Pancreas (tissue), 10 donors: ENCODE results near the gene NF1. TPM values are rescaled to one million over a fixed set of nuclear protein-coding genes. Genes with fewer than 3 reads are reported as not detected.

ENCODE experiments used
- ATAC-seq, 4 donors: fragments of 200-7000 bp; cut with Tn5 transposase; one replicate each; pipeline versions ENCODE4 v1.8.0 to v1.9.1; 2020; ENCODE audit warnings: mild to moderate bottlenecking in 4 of 4, moderate library complexity in 4 of 4
- DNase-seq, 6 donors: peaks; one replicate each; pipeline ENCODE4 v3.0.0-alpha.2; 2020
- FAIRE-seq: peaks from 2 replicates; lab custom pipeline; 2012; peaks lifted over from hg19 to GRCh38; lab: Jason Lieb, UNC
- H3K27ac ChIP-seq, 4 donors: fragments of 200-600 bp; sonication (generic); 1 replicate in 3 of 4; 2 replicates in 1 of 4; pipeline versions ENCODE4 v1.5.0 to v1.8.0; 2020
- H3K27me3 ChIP-seq, 4 donors: fragments of 200-600 bp; one replicate each; pipeline ENCODE4 v1.8.0; 2021
- H3K36me3 ChIP-seq, 3 donors: fragments of 200-600 bp; sonication (generic) in 1 of 3; one replicate each; pipeline versions ENCODE4 v1.5.0 to v1.8.0; 2020 to 2021
- H3K4me1 ChIP-seq, 3 donors: fragments of 200-600 bp; one replicate each; pipeline ENCODE4 v1.8.0; 2021
- H3K4me3 ChIP-seq, 4 donors: fragments of 200-600 bp; sonication (generic) in 2 of 4; one replicate each; pipeline versions ENCODE4 v1.5.0 to v1.8.0; 2020 to 2021
- H3K9me3 ChIP-seq, 4 donors: fragments of 200-600 bp; one replicate each; pipeline ENCODE4 v1.8.0; 2021
- WGBS, 2 donors: extraction: QIAGEN DNeasy Blood & Tissue Kit; methylation state at CpG; one replicate each; pipeline ENCODE4 v1.1.7; 2013; 5-methylcytosine and 5-hydroxymethylcytosine counted together
- intact Hi-C, 3 donors: fragments of 100-400 bp; cut with DNase I; formaldehyde crosslinking; loops; one replicate each; pipeline versions ENCODE4 v1.11.1 to v1.14.2; 2022
- microRNA-seq, 2 donors: library from miRNA; unstranded; fragments of <30 nt; microRNA quantifications; one replicate each; pipeline versions ENCODE4 to v1.1.0, GENCODE V29; 2019 to 2020
- polyA plus RNA-seq, 2 donors: library from polyadenylated mRNA; stranded (reverse); fragments of 200-250 nt; gene quantifications; one replicate each; pipeline ENCODE4 v1.2.3, GENCODE V29; 2013
- total RNA-seq, 6 donors: library from RNA; stranded (reverse); fragmentation: NEBNext Ultra II Directional in 4 of 6; extraction: Animal tissue kit (Norgen Biotek cat#: 25700) in 4 of 6; gene quantifications; one replicate each; pipeline versions ENCODE4 v1.2.1 to v1.2.4, GENCODE V29; 2021 to 2023
- TF ChIP-seq, protein P1 (sequence below), 4 donors: fragments of 200-600 bp; sonication (generic) in 3 of 4; IDR thresholded peaks; one replicate each; pipeline versions ENCODE4 v1.5.0 to v1.8.0; 2021; ENCODE audit warnings: antibody characterized with exemption in 4 of 4
- donor health status: healthy with polysubstance abuse.
- donor health status: DM: no; HTN: no; CAD: no; lungs with moderate emphysema.
- donor health status: DM: no; HTN: no; CAD: no.
- donor health status: control.
- donor health status: control.
- donor health status: Bipolar disorder and iron deficiency.
- donor health status: DM: yes; HTN: yes; CAD: no.
- donor health status: DM: no; HTN: no; CAD: no.
- donor health status: DM: no; HTN: no; CAD: no.
- donor health status: DM: yes; HTN: yes; CAD: no.

Gene NF1
- total and polyA plus RNA-seq, 8 donors: 6.6 to 38.4 (median 27.8) TPM

GRCh38 chr17:31425282-31426040 is 330.7 kb downstream of the NF1 start:
- ATAC-seq (peak; percentile 76 to 83 (median 83)), FAIRE-seq (no peak), DNase-seq (peak in 4 of 6 donors; percentile 38 to 53 (median 46))
- H3K27ac ChIP-seq: peak overlapping the region in 1 of 4 donors; percentile 37
- H3K36me3 ChIP-seq: no peaks in the 10 kb centered on the region
- TF ChIP-seq, protein P1, sequence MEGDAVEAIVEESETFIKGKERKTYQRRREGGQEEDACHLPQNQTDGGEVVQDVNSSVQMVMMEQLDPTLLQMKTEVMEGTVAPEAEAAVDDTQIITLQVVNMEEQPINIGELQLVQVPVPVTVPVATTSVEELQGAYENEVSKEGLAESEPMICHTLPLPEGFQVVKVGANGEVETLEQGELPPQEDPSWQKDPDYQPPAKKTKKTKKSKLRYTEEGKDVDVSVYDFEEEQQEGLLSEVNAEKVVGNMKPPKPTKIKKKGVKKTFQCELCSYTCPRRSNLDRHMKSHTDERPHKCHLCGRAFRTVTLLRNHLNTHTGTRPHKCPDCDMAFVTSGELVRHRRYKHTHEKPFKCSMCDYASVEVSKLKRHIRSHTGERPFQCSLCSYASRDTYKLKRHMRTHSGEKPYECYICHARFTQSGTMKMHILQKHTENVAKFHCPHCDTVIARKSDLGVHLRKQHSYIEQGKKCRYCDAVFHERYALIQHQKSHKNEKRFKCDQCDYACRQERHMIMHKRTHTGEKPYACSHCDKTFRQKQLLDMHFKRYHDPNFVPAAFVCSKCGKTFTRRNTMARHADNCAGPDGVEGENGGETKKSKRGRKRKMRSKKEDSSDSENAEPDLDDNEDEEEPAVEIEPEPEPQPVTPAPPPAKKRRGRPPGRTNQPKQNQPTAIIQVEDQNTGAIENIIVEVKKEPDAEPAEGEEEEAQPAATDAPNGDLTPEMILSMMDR (IDR thresholded peaks at IDR 0.05): no peak
- intact Hi-C loops: no loop called here
- 7% methylated on average over 17 of the region's 17 CpGs for WGBS, 2 donors
- no peaks in the 10 kb centered on the region for H3K27me3 ChIP-seq
- no peak overlapping the region for H3K4me3 ChIP-seq
- peaks cover 8 to 11% (median 9%) of the 10 kb centered on the region in 3 donors for H3K4me1 ChIP-seq
- H3K9me3 ChIP-seq: no peaks in the 10 kb centered on the region

Small RNAs within 50 kb of the gene (microRNA-seq; reads per million reads assigned to microRNA genes)
- 1.5 to 1.8 reads per million in 2 donors for gene MIR4733

Other genes starting within 250 kb of the NF1 start
- 1 to 10 TPM; 3.2 to 6.9 (median 5.5) TPM for gene TEFM, start 188.7 kb upstream of the NF1 start, total RNA-seq
- 1 to 10 TPM; 3.6 to 6.3 TPM for gene TEFM, start 188.7 kb upstream of the NF1 start, polyA plus RNA-seq
- 10 to 100 TPM in 1 of 6 donors, 1 to 10 TPM in 5; 2.1 to 13.3 (median 3.3) TPM for gene ADAP2, start 173.0 kb upstream of the NF1 start, total RNA-seq
- gene ADAP2, start 173.0 kb upstream of the NF1 start, polyA plus RNA-seq: 1 to 10 TPM; 2.7 to 3.9 TPM
- 10 to 100 TPM in 1 of 6 donors, 1 to 10 TPM in 5; 8.2 to 10.9 (median 8.6) TPM for gene RNF135, start 123.9 kb upstream of the NF1 start, total RNA-seq
- gene RNF135, start 123.9 kb upstream of the NF1 start, polyA plus RNA-seq: 1 to 10 TPM; 6.6 to 7.2 TPM
- gene OMG, start 202.3 kb downstream of the NF1 start, total RNA-seq: under 1 TPM in 1 of 6 donors, not detected in 5; 0.34 TPM
- gene OMG, start 202.3 kb downstream of the NF1 start, polyA plus RNA-seq: under 1 TPM; 0.27 to 0.38 TPM
- 10 to 100 TPM in 1 of 6 donors, 1 to 10 TPM in 2, under 1 TPM in 3; 0.12 to 10.7 (median 1.4) TPM for gene EVI2B, start 219.1 kb downstream of the NF1 start, total RNA-seq
- gene EVI2B, start 219.1 kb downstream of the NF1 start, polyA plus RNA-seq: 1 to 10 TPM in 1 of 2 donors, under 1 TPM in 1; 0.76 to 1.1 TPM
- gene EVI2A, start 226.6 kb downstream of the NF1 start, total RNA-seq: 1 to 10 TPM in 3 of 6 donors, under 1 TPM in 3; 0.20 to 8.5 (median 0.95) TPM
- gene EVI2A, start 226.6 kb downstream of the NF1 start, polyA plus RNA-seq: under 1 TPM; 0.61 to 0.99 TPM